Stomach (tissue), 9 donors: ENCODE results near the gene FBXO4. TPM values are rescaled to one million over a fixed set of nuclear protein-coding genes. Genes with fewer than 3 reads are reported as not detected.

ENCODE experiments used
- DNase-seq, 2 donors: peaks; one replicate each; pipeline versions ENCODE4 v3.0.0 to v3.0.0-alpha.2; 2013 to 2019
- H3K27ac ChIP-seq, 5 donors: fragments of 200-600 bp in 4 of 5; sonication (generic) in 4 of 5; one replicate each; pipeline ENCODE4 v1.5.1; 2013 to 2019; ENCODE audit warnings: mild to moderate bottlenecking in 1 of 5, moderate library complexity in 1 of 5
- H3K27me3 ChIP-seq, 3 donors: fragments of 200-600 bp; sonication (generic); one replicate each; pipeline ENCODE4 v1.5.1; 2017 to 2019; ENCODE audit warnings: mixed run types in 1 of 3
- H3K36me3 ChIP-seq, 4 donors: fragments of 200-600 bp; sonication (generic); 1 replicate in 3 of 4; 2 replicates in 1 of 4; pipeline ENCODE4 v1.5.1; 2016 to 2019
- H3K4me1 ChIP-seq, 4 donors: fragments of 200-600 bp; sonication (generic); one replicate each; pipeline ENCODE4 v1.5.1; 2016 to 2019
- H3K4me3 ChIP-seq, 4 donors: fragments of 200-600 bp; sonication (generic) in 3 of 4; one replicate each; pipeline ENCODE4 v1.5.1; 2016 to 2019; ENCODE audit warnings: mild to moderate bottlenecking in 1 of 4
- H3K9me3 ChIP-seq, 4 donors: fragments of 200-600 bp; sonication (generic); one replicate each; pipeline ENCODE4 v1.5.1; 2016 to 2019
- EP300 ChIP-seq: sonication (generic); formaldehyde crosslinking; IDR thresholded peaks from one replicate; pipeline ENCODE4 v1.6.1; 2017; ENCODE audit warnings: antibody characterized with exemption
- POLR2A ChIP-seq, 4 donors: fragments of 450-650 bp; IDR thresholded peaks; one replicate each; pipeline ENCODE4 v1.6.1; 2016; ENCODE audit warnings: antibody characterized with exemption in 4 of 4, control low read depth in 2 of 4, mild to moderate bottlenecking in 1 of 4, moderate library complexity in 1 of 4
- POLR2AphosphoS5 ChIP-seq, 3 donors: sonication (generic); formaldehyde crosslinking; IDR thresholded peaks; one replicate each; pipeline ENCODE4 v1.6.1; 2016; ENCODE audit warnings: antibody characterized with exemption in 3 of 3
- whole genome bisulfite sequencing, 5 donors: extraction: QIAGEN DNeasy Blood & Tissue Kit in 3 of 5; methylation state at CpG; one replicate each; pipeline versions ENCODE4 v1.1.5 to v1.1.7; 2013 to 2018; 5-methylcytosine and 5-hydroxymethylcytosine counted together
- intact Hi-C: fragments of 100-400 bp; cut with DNase I; formaldehyde crosslinking; loops from one replicate; pipeline ENCODE4 v1.15.1; 2023; ENCODE audit warnings: low total_unique reads
- polyA plus RNA-seq, 3 donors: library from polyadenylated mRNA; stranded (reverse); fragments of 200-250 nt; gene quantifications; one replicate each; pipeline ENCODE4 v1.2.3, GENCODE V29; 2013
- total RNA-seq, 5 donors: library from RNA; depleted of rRNA; stranded (reverse); fragments of >200 nt; gene quantifications; one replicate each; pipeline versions ENCODE4 v1.1.0 to v1.2.3, GENCODE V29; 2014 to 2016
- TF ChIP-seq, protein P1 (sequence below), 7 experiments: fragments of 450-650 bp in 4 of 7; fragments of 200-600 bp in 3 of 7; sonication (generic) in 3 of 7; IDR thresholded peaks; one replicate each; pipeline ENCODE4 v1.5.1; 2016 to 2019; ENCODE audit warnings: antibody characterized with exemption in 7 of 7, control low read depth in 2 of 7, mild to moderate bottlenecking in 1 of 7
- donor health status: healthy with polysubstance abuse.
- donor health status: Bipolar disorder and iron deficiency.
- donor health status: healthy.

The FBXO4 gene
- total and polyA plus RNA-seq, 8 donors = 9.2 to 35.2 (median 16.8) TPM; not detected in 2

DNA sequence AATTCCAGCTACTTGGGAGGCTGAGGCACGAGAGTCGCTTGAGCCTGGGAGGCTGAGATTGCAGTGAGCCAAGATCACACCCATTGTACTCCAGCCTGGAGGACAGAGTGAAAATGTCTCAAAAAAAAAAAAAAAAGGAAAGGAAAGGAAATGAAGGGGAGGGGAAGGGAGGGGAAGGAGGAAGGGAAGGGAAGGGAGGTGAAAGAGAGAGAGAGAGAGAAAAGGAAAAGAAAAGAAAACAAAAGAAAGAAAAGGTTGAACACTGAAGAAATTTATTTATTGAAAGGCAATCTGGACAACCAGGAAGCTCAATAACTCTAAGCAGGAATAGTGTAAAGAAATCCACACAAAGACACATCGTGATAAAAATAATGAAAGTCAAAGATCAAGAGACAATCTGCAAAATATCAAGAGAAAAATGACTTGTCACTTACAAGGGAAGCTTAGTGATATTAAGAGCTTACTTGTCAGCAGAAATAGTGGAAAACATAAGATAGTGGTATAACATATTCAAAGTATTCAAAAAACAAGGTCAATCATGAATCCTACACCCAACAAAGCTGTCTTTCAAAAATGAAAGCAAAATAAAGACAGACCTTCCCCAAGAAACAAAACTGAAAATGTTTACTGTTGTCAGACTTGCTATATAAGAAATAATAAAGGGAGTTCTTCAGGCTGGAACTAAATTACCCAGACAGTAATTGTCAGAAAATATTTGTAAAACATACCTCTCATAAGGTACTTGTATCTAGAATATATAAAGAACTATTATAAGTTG lies 31.8 kb upstream of the FBXO4 start:
- WGBS, 5 donors = 71 to 79% (median 76%) methylated on average over 3 of the region's 3 CpGs
- no peak overlapping the region for H3K27ac ChIP-seq
- no peak overlapping the region for H3K4me3 ChIP-seq
- H3K36me3 ChIP-seq = no peaks in the 10 kb centered on the region
- TF ChIP-seq EP300 = no peak
- TF ChIP-seq POLR2AphosphoS5 (IDR thresholded peaks at IDR 0.05) = no peak
- TF ChIP-seq POLR2A (IDR thresholded peaks at IDR 0.05) = no peak
- TF ChIP-seq, protein P1, sequence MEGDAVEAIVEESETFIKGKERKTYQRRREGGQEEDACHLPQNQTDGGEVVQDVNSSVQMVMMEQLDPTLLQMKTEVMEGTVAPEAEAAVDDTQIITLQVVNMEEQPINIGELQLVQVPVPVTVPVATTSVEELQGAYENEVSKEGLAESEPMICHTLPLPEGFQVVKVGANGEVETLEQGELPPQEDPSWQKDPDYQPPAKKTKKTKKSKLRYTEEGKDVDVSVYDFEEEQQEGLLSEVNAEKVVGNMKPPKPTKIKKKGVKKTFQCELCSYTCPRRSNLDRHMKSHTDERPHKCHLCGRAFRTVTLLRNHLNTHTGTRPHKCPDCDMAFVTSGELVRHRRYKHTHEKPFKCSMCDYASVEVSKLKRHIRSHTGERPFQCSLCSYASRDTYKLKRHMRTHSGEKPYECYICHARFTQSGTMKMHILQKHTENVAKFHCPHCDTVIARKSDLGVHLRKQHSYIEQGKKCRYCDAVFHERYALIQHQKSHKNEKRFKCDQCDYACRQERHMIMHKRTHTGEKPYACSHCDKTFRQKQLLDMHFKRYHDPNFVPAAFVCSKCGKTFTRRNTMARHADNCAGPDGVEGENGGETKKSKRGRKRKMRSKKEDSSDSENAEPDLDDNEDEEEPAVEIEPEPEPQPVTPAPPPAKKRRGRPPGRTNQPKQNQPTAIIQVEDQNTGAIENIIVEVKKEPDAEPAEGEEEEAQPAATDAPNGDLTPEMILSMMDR (IDR thresholded peaks at IDR 0.05) = no peak
- no peaks in the 10 kb centered on the region for H3K9me3 ChIP-seq
- H3K4me1 ChIP-seq = no peaks in the 10 kb centered on the region
- H3K27me3 ChIP-seq = peaks cover 0 to 24% (median 0%) of the 10 kb centered on the region in 3 donors
- intact Hi-C loops = no loop called here
- DNase-seq = no peak

GRCh38 chr5:41896230-41896629 lies 28.9 kb upstream of the FBXO4 start:
- Histone ChIP-seq H3K27ac (no peak overlapping the region), H3K4me3 (no peak overlapping the region), H3K9me3 (no peaks in the 10 kb centered on the region), H3K27me3 (peaks cover 0 to 17% (median 0%) of the 10 kb centered on the region in 3 donors), H3K36me3 (no peaks in the 10 kb centered on the region), H3K4me1 (no peaks in the 10 kb centered on the region)
- WGBS, 5 donors = 7 to 16% (median 12%) methylated on average over 2 of the region's 2 CpGs
- DNase-seq = no peak
- intact Hi-C loops = no loop called here
- TF ChIP-seq POLR2A (IDR thresholded peaks at IDR 0.05) (no peak), POLR2AphosphoS5 (IDR thresholded peaks at IDR 0.05) (no peak), EP300 (no peak)
- TF ChIP-seq, protein P1 (IDR thresholded peaks at IDR 0.05) = no peak

DNA sequence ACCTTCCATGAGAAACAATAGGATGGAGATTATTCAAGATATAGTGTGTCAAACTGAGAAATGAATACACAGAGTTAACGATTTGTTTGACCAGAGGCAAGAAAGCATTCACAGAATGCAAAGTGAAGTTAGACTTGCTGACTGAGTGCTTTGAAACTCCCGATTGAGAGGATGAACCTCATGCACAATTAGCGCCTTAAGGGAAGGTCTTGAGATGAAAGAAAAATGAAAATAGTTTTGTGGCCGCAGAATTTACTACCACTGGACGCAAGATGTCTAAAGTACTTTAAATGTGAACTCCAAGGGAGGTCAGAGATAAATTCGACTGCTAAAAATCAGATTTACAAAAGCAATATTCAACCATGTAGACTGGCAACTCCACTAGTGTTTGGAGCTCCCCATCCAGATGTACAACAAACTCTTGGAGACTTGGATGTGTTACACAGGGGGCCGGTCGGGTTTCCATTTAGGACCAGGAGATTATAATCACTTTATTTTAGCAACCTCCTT lies 21.6 kb upstream of the FBXO4 start:
- Histone ChIP-seq H3K4me3 (peak overlapping the region; percentile 74 to 90 (median 84)), H3K36me3 (peaks cover 6 to 16% (median 12%) of the 10 kb centered on the region in 4 donors), H3K27me3 (no peaks in the 10 kb centered on the region), H3K9me3 (no peaks in the 10 kb centered on the region), H3K27ac (peak overlapping the region; percentile 76 to 92 (median 90)), H3K4me1 (peaks cover 16 to 33% (median 25%) of the 10 kb centered on the region in 4 donors)
- intact Hi-C loops = no loop called here
- no peak for DNase-seq
- WGBS, 5 donors = 36 to 45% (median 42%) methylated on average over 8 of the region's 8 CpGs
- no peak for TF ChIP-seq EP300
- TF ChIP-seq, protein P1 (IDR thresholded peaks at IDR 0.05) = no peak
- no peak for TF ChIP-seq POLR2AphosphoS5 (IDR thresholded peaks at IDR 0.05)
- no peak for TF ChIP-seq POLR2A (IDR thresholded peaks at IDR 0.05)

- 0 to 1% (median 0%) methylated on average over 34 to 55 of the region's 55 CpGs for WGBS, 5 donors
- H3K27ac ChIP-seq = peak within 1 kb of the TSS; percentile 89 to 92 (median 90)
- intact Hi-C loops = no loop called here
Observed at GRCh38 chr5:41903892-41904799, 20.9 kb upstream of the FBXO4 start, which contains the start of gene RIMOC1. Gene RIMOC1 (plus strand): TSS chr5:41904344. CDS start chr5:41904368, 24 bp downstream.

More at GRCh38 chr5:41903892-41904799, 20.9 kb upstream of the FBXO4 start, which contains the start of gene RIMOC1:
- Histone ChIP-seq H3K36me3 (peaks cover 9 to 23% (median 18%) of the 10 kb centered on the region in 4 donors), H3K27me3 (no peaks in the 10 kb centered on the region), H3K4me1 (peaks cover 16 to 33% (median 25%) of the 10 kb centered on the region in 4 donors), H3K9me3 (no peaks in the 10 kb centered on the region), H3K4me3 (peak within 1 kb of the TSS; percentile 74 to 90 (median 84))
- peak in 2 of 4 donors; percentile 81 to 89 for TF ChIP-seq POLR2A (IDR thresholded peaks at IDR 0.05)
- peak; percentile 95 to 99 (median 98) for TF ChIP-seq POLR2AphosphoS5 (IDR thresholded peaks at IDR 0.05)
- TF ChIP-seq, protein P1 (IDR thresholded peaks at IDR 0.05) = no peak
- peak; percentile 49 for TF ChIP-seq EP300
- peak; percentile 98 to 100 for DNase-seq
